NCI-H2171 treated with DMSO at 0.1 percent for 48 hours (cell line): Measurements from ENCODE around the gene ABCG4.

ENCODE experiments used
- DNase-seq: peaks from one replicate; lab custom pipeline; 2025; lab: John Stamatoyannopoulos, UW

The ABCG4 gene

GRCh38 chr11:119206511-119207414 is 57.9 kb downstream of the ABCG4 start:
- DNase-seq: no peak

GRCh38 chr11:119207415-119207960 is 58.6 kb downstream of the ABCG4 start:
- DNase-seq: no peak

- no peak for DNase-seq
These were observed 60.3 kb downstream of the ABCG4 start for GRCh38 chr11:119209186-119209585.

GRCh38 chr11:119210050-119210449 is 61.2 kb downstream of the ABCG4 start:
- DNase-seq: no peak
